HepG2 (cell line): ENCODE measurements around the gene ZNF28. TPM values are rescaled to one million over a fixed set of nuclear protein-coding genes. Genes with fewer than 3 reads are reported as not detected.
"Not testable (repeated sequence)": the region's sequence is repeated elsewhere in the genome, so short reads cannot be mapped to it uniquely, and the experiment has no call there.

Source experiments
- ATAC-seq: fragments of 200-7000 bp; cut with Tn5 transposase; 3 replicates; pipeline ENCODE4 v1.9.1; 2020; ENCODE audit warnings: mild to moderate bottlenecking, moderate library complexity
- BruUV-seq: library from RNA; stranded (reverse); fragments of 400-500 nt; replicated peaks from 2 replicates; lab custom pipeline; 2021; lab: Mats Ljungman, UMichigan
- CTCF ChIA-PET: fragments of 300-600 bp; formaldehyde crosslinking; extraction: SDS; loops from one replicate; lab custom pipeline; 2021; ENCODE audit warnings: low total read pairs, inconsistent platforms, low intra/inter-chr PET ratio; lab: Yijun Ruan, JAX
- POLR2A ChIA-PET: fragments of 350-600 bp; sonication (Branson Sonifier 250); formaldehyde crosslinking; loops from one replicate; lab custom pipeline; 2020; ENCODE audit warnings: antibody characterized with exemption, inconsistent platforms; lab: Yijun Ruan, JAX
- DNase-seq: peaks from one replicate; pipeline ENCODE4 v3.0.0-alpha.2; 2015; ENCODE audit warnings: low spot score
- FAIRE-seq: peaks from 3 replicates; lab custom pipeline; 2011; peaks lifted over from hg19 to GRCh38; lab: Jason Lieb, UNC
- H2AFZ ChIP-seq: one replicate; pipeline ENCODE4 v1.6.1; 2011; ENCODE audit warnings: low read length, inconsistent platforms
- H3K27ac ChIP-seq: fragments of 300-600 bp; 3 replicates; pipeline ENCODE4 v1.8.0; 2011; ENCODE audit warnings: mixed run types, mild to moderate bottlenecking, mixed read lengths, low read length, inconsistent platforms; ENCODE audit not compliant: insufficient read depth; ENCODE audit errors: extremely low read length
- H3K27me3 ChIP-seq, 2 experiments: fragments of 200-600 bp in 1 of 2; 2 replicates in 1 of 2; 3 replicates in 1 of 2; pipeline versions ENCODE4 v1.6.0 to v1.8.0; 2011; ENCODE audit warnings: low read length in 2 of 2, mild to moderate bottlenecking in 2 of 2, moderate library complexity in 2 of 2, inconsistent platforms in 1 of 2; ENCODE audit not compliant: insufficient read depth in 2 of 2, control insufficient read depth in 1 of 2
- H3K36me3 ChIP-seq, 2 experiments: fragments of 200-600 bp in 1 of 2; replicated peaks in 1 of 2; 2 replicates in 1 of 2; 3 replicates in 1 of 2; pipeline versions ENCODE4 v1.5.1 to v1.8.0; 2011; ENCODE audit warnings: low read length in 2 of 2, inconsistent platforms in 1 of 2; ENCODE audit not compliant: insufficient read depth in 2 of 2, control insufficient read depth in 1 of 2
- H3K4me1 ChIP-seq: 2 replicates; pipeline ENCODE4 v1.5.1; 2012; ENCODE audit warnings: low read length, inconsistent platforms; ENCODE audit not compliant: insufficient read depth
- H3K4me2 ChIP-seq: 2 replicates; pipeline ENCODE4 v1.6.0; 2011; ENCODE audit warnings: low read depth, low read length, inconsistent platforms
- H3K4me3 ChIP-seq, 3 experiments: fragments of 200-600 bp in 1 of 3; sonication (generic), shearing (Covaris generic) in 1 of 3; replicated peaks in 1 of 3; 2 replicates each; pipeline ENCODE4 v1.5.1; 2011 to 2016; ENCODE audit warnings: low read length in 3 of 3, inconsistent platforms in 2 of 3, low read depth in 2 of 3, mild to moderate bottlenecking in 2 of 3, control low read depth in 1 of 3, mixed read lengths in 1 of 3; ENCODE audit not compliant: insufficient read depth in 1 of 3
- H3K79me2 ChIP-seq: one replicate; pipeline ENCODE4 v1.6.1; 2011; ENCODE audit warnings: low read length, inconsistent platforms; ENCODE audit not compliant: insufficient read depth
- H3K9ac ChIP-seq: 2 replicates; pipeline ENCODE4 v1.6.0; 2011; ENCODE audit warnings: mild to moderate bottlenecking, low read depth, low read length, inconsistent platforms; ENCODE audit not compliant: insufficient read depth
- H3K9me3 ChIP-seq: 2 replicates; pipeline ENCODE4 v1.5.1; 2012; ENCODE audit warnings: mild to moderate bottlenecking, low read length
- H4K20me1 ChIP-seq: 2 replicates; pipeline ENCODE4 v1.6.0; 2011; ENCODE audit warnings: inconsistent platforms, mild to moderate bottlenecking, low read length, moderate library complexity; ENCODE audit not compliant: insufficient read depth
- HNF4G ChIP-seq, 2 experiments: sonication (generic) in 1 of 2; formaldehyde crosslinking in 1 of 2; IDR thresholded peaks; 2 replicates each; pipeline versions ENCODE4 v1.4.0 to v1.6.1; 2011 to 2020; ENCODE audit warnings: borderline replicate concordance in 2 of 2, low read depth in 2 of 2, mild to moderate bottlenecking in 2 of 2, low read length in 1 of 2, missing genetic modification reagents in 1 of 2, moderate library complexity in 1 of 2
- POLR2A ChIP-seq, 2 experiments: IDR thresholded peaks; 2 replicates each; pipeline ENCODE4 v1.6.1; 2011; ENCODE audit warnings: low read depth in 2 of 2, low read length in 2 of 2, mild to moderate bottlenecking in 1 of 2, moderate library complexity in 1 of 2; ENCODE audit not compliant: insufficient read depth in 1 of 2
- SPEN ChIP-seq: sonication (generic); formaldehyde crosslinking; IDR thresholded peaks from 2 replicates; pipeline ENCODE4 v1.5.1; 2020; ENCODE audit warnings: low read depth, mild to moderate bottlenecking, missing genetic modification reagents
- WGBS: methylation state at CpG from one replicate; pipeline ENCODE4 v1.1.6; 2017; ENCODE audit warnings: low lambda C conversion rate; 5-methylcytosine and 5-hydroxymethylcytosine counted together
- in situ Hi-C: cut with HindIII; loops from 2 replicates; pipeline ENCODE4 v1.10.0; 2017; ENCODE audit warnings: low pct_unique_long_range_greater_than_20kb; ENCODE audit not compliant: extremely low pct_ligation_motif_present
- intact Hi-C: fragments of 100-400 bp; cut with micrococcal nuclease; formaldehyde crosslinking; loops from one replicate; pipeline ENCODE4 v1.10.0; 2022; ENCODE audit not compliant: unreplicated experiment
- polyA plus RNA-seq, 8 experiments: library from polyadenylated mRNA; depleted of rRNA in 3 of 8; stranded (reverse) in 7 of 8; unstranded in 1 of 8; fragments of >200 nt; fragmentation: Illumina TruSeq in 4 of 8; extraction: Trizol in 4 of 8; gene quantifications; 2 replicates each; pipeline versions ENCODE4 v1.2.1 to v1.2.3, GENCODE V29; 2011 to 2016; ENCODE audit warnings: low read depth in 4 of 8, missing spikeins in 1 of 8, mixed read lengths in 1 of 8; ENCODE audit not compliant: insufficient read depth in 1 of 8
- total RNA-seq, 5 experiments: library from RNA; depleted of rRNA; stranded (reverse); fragments of >200 nt; fragmentation: Illumina TruSeq; extraction: Trizol; gene quantifications; 2 replicates each; pipeline ENCODE4 v1.2.3, GENCODE V29; 2016; ENCODE audit warnings: low read depth in 1 of 5

ZNF28 gene
- total and polyA plus RNA-seq, 2 of the 13 experiments (the other 11 are each of a cell fraction or from before 2014, with no cell fraction given): 5.0 to 16.0 TPM

DNA sequence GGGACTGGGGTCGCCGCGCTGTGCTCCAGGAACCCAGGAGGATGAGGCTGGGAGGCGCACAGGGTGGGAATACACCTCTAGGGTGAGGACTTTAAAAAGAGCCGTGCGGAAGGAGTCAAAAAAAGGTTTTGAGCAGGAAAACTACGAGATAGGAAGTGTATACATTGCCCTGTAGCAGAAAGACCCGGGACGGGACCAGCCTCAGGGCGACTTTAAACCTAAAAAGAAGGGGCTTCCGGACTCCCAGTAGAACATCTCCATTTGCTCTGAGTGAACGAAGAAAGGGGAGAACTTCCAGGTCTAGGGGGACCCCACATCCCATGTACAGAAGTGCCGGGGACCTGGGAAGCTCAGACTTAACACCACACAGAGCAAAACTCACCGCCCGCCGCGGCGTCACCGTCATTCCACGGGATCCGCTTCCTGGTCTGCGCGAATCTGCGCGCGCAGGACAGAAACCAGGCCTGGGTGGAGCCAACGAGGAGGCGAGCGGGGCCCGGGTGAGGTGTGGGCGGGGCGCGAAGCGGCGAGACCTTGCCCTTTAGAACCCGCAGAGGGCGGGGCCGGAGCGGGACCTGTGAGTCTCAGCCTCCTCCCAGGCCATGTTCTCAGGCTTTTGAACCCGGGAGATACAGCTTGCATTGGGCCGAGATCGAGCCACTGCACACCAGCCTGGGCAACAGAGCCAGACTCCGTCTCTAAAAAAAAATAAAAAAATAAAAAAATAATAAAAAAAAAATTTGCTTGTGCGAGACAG, at the start of gene ZNF28 (continued):
- 0 out of 2 replicates have a peak, but pooled peaks have one; percentile 6 for TF ChIP-seq HNF4G (IDR thresholded peaks at IDR 0.05; ENCODE audit: borderline replicate concordance, low read depth, low read length)
- TF ChIP-seq HNF4G (CRISPR knock-in tag; IDR thresholded peaks at IDR 0.05; ENCODE audit: borderline replicate concordance, low read depth): not testable (repeated sequence)
- peak in 1 of 2 experiments; percentile 36; a peak in 1 of 4 replicates for TF ChIP-seq POLR2A (IDR thresholded peaks at IDR 0.05; ENCODE audit: insufficient read depth in 1 of 2, low read depth in 2 of 2, low read length in 2 of 2)
- peak; percentile 33; the same call in 1 of the 2 replicates for TF ChIP-seq SPEN (CRISPR knock-in tag)

DNA sequence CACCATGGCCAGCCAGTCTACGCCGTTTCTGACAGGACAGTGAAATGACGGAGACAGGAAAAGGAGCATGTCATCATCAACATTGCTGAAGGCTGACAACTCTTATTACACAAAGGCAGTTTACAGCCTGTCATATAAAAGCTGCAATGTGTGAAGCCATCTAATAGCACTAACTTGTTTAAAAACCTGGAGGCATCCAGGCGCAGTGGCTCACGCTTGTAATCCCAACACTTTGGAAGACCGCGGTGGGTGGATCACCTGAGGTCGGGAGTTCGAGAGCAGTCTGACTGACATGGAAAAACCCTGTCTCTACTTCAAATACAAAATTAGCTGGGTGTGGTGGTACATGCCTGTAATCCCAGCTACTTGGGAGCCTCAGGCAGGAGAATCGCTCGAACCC, 46.6 kb upstream of the ZNF28 start:
- CTCF ChIA-PET, H3K79me2 ChIP-seq, H3K36me3 ChIP-seq, H3K4me3 ChIP-seq, DNase-seq, intact Hi-C loops, ATAC-seq, H3K4me1 ChIP-seq, H3K4me2 ChIP-seq, FAIRE-seq, H3K27ac ChIP-seq, H3K27me3 ChIP-seq, in situ Hi-C loops, POLR2A ChIA-PET, H2AFZ ChIP-seq, H3K9ac ChIP-seq, H4K20me1 ChIP-seq, BruUV-seq: not testable (repeated sequence)
- 91% methylated on average over 11 of the region's 11 CpGs for whole genome bisulfite sequencing
- H3K9me3 ChIP-seq: peaks cover 23% of the 10 kb centered on the region
